K562 (cell line): ENCODE measurements around the gene FKBP11. TPM values are rescaled to one million over a fixed set of nuclear protein-coding genes. Genes with fewer than 3 reads are reported as not detected.

Experiments used
- CCNT2 ChIP-seq: IDR thresholded peaks from 2 replicates; pipeline ENCODE4 v1.6.1; 2011; ENCODE audit warnings: borderline replicate concordance, low read depth, mild to moderate bottlenecking, moderate library complexity, mixed read lengths, low read length; ENCODE audit not compliant: insufficient read length; ENCODE audit errors: extremely low read depth
- CHD4 ChIP-seq: fragments of 200-600 bp; sonication (generic); IDR thresholded peaks from 3 replicates; pipeline ENCODE4 v1.6.1; 2012; ENCODE audit warnings: low read depth, mild to moderate bottlenecking, mixed read lengths, low read length, inconsistent platforms; ENCODE audit not compliant: insufficient read depth, insufficient replicate concordance, poor library complexity, severe bottlenecking
- DIDO1 ChIP-seq: fragments of 450-650 bp; IDR thresholded peaks from 2 replicates; pipeline ENCODE4 v1.6.1; 2016; ENCODE audit warnings: low read depth, missing biosample characterization, missing genetic modification characterization
- EP400 ChIP-seq: fragments of 450-650 bp; IDR thresholded peaks from 2 replicates; pipeline ENCODE4 v1.6.1; 2017; ENCODE audit warnings: antibody characterized with exemption, mild to moderate bottlenecking, moderate library complexity
- ETV1 ChIP-seq: fragments of 450-650 bp; conservative IDR thresholded peaks from 2 replicates; pipeline ENCODE4 v1.6.1; 2016; ENCODE audit warnings: missing genetic modification characterization, control low read depth, low read depth, missing compliant biosample characterization
- HDAC1 ChIP-seq, 2 experiments: fragments of 450-650 bp; IDR thresholded peaks; 2 replicates each; pipeline ENCODE4 v1.6.1; 2016 to 2017; ENCODE audit warnings: inconsistent platforms in 1 of 2, mild to moderate bottlenecking in 1 of 2, moderate library complexity in 1 of 2
- HDAC2 ChIP-seq: fragments of 450-650 bp; IDR thresholded peaks from 2 replicates; pipeline ENCODE4 v1.6.1; 2016; ENCODE audit warnings: mild to moderate bottlenecking
- HDAC3 ChIP-seq: fragments of 450-650 bp; IDR thresholded peaks from 2 replicates; pipeline ENCODE4 v1.6.1; 2018; ENCODE audit warnings: borderline replicate concordance, mild to moderate bottlenecking, moderate library complexity; ENCODE audit not compliant: partially characterized antibody
- HNRNPK ChIP-seq: fragments of 200-400 bp; formaldehyde crosslinking; IDR thresholded peaks from one replicate; pipeline ENCODE4 v1.6.1; 2018; ENCODE audit warnings: mild to moderate bottlenecking, low read depth, low read length; ENCODE audit not compliant: poor library complexity, severe bottlenecking
- KDM5B ChIP-seq: fragments of 200-600 bp; sonication (generic); IDR thresholded peaks from 2 replicates; pipeline ENCODE4 v1.6.1; 2012; ENCODE audit warnings: low read depth, mild to moderate bottlenecking, moderate library complexity, low read length, control low read depth, inconsistent platforms; ENCODE audit not compliant: insufficient replicate concordance
- MAFF ChIP-seq: IDR thresholded peaks from 2 replicates; pipeline ENCODE4 v1.6.1; 2012; ENCODE audit warnings: low read length, improper control_type of control experiment
- MAFK ChIP-seq: IDR thresholded peaks from 2 replicates; pipeline ENCODE4 v1.6.1; 2011; ENCODE audit warnings: low read length, improper control_type of control experiment
- NEUROD1 ChIP-seq: fragments of 150-350 bp; IDR thresholded peaks from 2 replicates; pipeline ENCODE4 v1.6.1; 2014; ENCODE audit warnings: borderline replicate concordance, low read length, low read depth; ENCODE audit not compliant: partially characterized antibody
- PHF8 ChIP-seq: fragments of 200-600 bp; sonication (generic); IDR thresholded peaks from 2 replicates; pipeline ENCODE4 v1.6.1; 2012; ENCODE audit warnings: mixed run types, mild to moderate bottlenecking, inconsistent platforms, low read length, moderate library complexity, borderline replicate concordance
- POLR2G ChIP-seq: fragments of 200-400 bp; formaldehyde crosslinking; IDR thresholded peaks from 2 replicates; pipeline ENCODE4 v1.6.1; 2017; ENCODE audit warnings: low read depth, mild to moderate bottlenecking, antibody characterized with exemption, low read length, moderate library complexity
- RFX1 ChIP-seq: fragments of 450-650 bp; IDR thresholded peaks from 2 replicates; pipeline ENCODE4 v1.6.1; 2016; ENCODE audit warnings: mild to moderate bottlenecking, moderate library complexity
- SAP30 ChIP-seq: fragments of 200-600 bp; sonication (generic); IDR thresholded peaks from 2 replicates; pipeline ENCODE4 v1.6.1; 2012; ENCODE audit warnings: borderline replicate concordance, low read depth, mild to moderate bottlenecking, moderate library complexity, low read length, control low read depth, inconsistent platforms; ENCODE audit not compliant: insufficient read depth, poor library complexity, severe bottlenecking
- polyA plus RNA-seq, 8 experiments: library from polyadenylated mRNA; depleted of rRNA in 4 of 8; stranded (reverse) in 5 of 8; unstranded in 3 of 8; fragments of >200 nt; fragmentation: Nextera tagmentation in 2 of 8; fragmentation: Illumina TruSeq in 1 of 8; extraction: Ambion mirVana in 2 of 8; extraction: Trizol in 1 of 8; gene quantifications; 2 replicates each; pipeline versions ENCODE4 v1.2.1 to v1.2.3, GENCODE V29; 2011 to 2014; ENCODE audit warnings: inconsistent platforms in 1 of 8, missing spikeins in 1 of 8
- total RNA-seq, 7 experiments: library from RNA; depleted of rRNA in 6 of 7; stranded (reverse); fragments of >200 nt in 6 of 7; fragmentation: Illumina TruSeq in 2 of 7; extraction: Trizol in 2 of 7; gene quantifications; 2 replicates each; pipeline versions ENCODE4 v1.2.1 to v1.2.3, GENCODE V29; 2011 to 2021; ENCODE audit warnings: low replicate concordance in 1 of 7
- TF ChIP-seq, protein P1 (sequence below): fragments of 450-650 bp; formaldehyde crosslinking; conservative IDR thresholded peaks from 2 replicates; pipeline ENCODE4 v1.4.0; 2022; ENCODE audit warnings: mild to moderate bottlenecking, missing genetic modification characterization
- TF ChIP-seq, protein P2 (sequence below): fragments of 450-650 bp; formaldehyde crosslinking; IDR thresholded peaks from 2 replicates; pipeline ENCODE4 v1.4.0; 2022; ENCODE audit warnings: missing genetic modification characterization

Gene FKBP11
- total and polyA plus RNA-seq, 9 of the 15 experiments (the other 6 are each of a cell fraction or from before 2014, with no cell fraction given) = 1.6 to 8.2 (median 5.8) TPM

DNA sequence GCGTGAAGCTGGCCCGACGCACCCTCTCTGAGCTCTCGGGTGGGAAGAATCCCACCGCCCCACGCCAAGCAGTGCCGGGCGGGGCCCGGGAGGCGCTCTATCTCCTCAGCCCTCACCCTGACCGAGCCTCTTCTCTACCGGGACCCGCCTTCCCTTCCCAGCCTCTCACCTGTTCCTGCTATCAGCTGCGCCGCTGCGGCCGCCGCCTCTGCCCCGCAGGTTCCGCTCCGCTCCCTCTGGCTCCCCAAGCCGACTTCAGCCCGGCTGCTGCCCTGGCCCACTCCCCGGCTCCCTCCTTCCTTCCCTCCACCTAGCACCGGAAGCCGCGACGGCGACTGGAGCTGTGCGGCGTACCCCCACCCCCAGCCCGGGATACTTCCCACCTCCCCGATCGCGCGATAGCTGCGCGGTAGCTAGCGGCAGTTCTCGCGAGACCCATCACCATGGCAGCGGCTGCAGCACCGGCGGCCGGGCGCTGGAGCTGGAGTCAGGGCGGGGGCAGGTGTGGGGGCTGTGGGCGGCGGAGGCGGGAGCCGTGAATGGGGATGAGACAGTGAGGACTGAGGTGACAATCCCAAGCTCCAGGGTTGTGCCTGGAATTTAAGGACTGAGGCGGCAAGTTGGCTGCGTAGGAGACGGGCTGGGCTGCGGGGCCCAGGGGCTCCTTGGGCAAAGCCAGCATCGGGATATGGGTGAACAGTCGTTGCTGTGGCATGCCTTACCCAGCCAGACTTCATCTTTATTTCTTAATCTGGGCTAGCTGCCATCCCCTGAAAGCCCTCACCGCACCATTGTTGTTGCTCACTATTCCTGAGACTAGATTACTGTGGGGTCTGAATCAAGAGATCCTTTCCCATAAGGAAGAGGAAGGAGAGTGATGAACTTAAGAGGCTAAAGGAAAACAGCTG lies 32.1 kb upstream of the FKBP11 start, which contains the start of gene ARF3 (continued):
- TF ChIP-seq NEUROD1 (peak; percentile 96), MAFF (peak; percentile 80; the same call in 1 of the 2 replicates), HDAC2 (peak; percentile 62), HNRNPK (no peak), CCNT2 (peak; percentile 44), MAFK (no peak), RFX1 (peak; percentile 95), HDAC3 (peak; percentile 87), KDM5B (peak; percentile 61), POLR2G (peak; percentile 95), ETV1 (tag) (peak; percentile 80), CHD4 (peak; percentile 30), SAP30 (peak; percentile 90), PHF8 (peak; percentile 84; the same call in 1 of the 2 replicates), DIDO1 (tag) (peak; percentile 74; the same call in 1 of the 2 replicates), HDAC1 (IDR thresholded peaks at IDR 0.05) (peak in 1 of 2 experiments; percentile 91; a peak in 2 of 4 replicates), EP400 (peak; percentile 49)
- TF ChIP-seq, protein P1, sequence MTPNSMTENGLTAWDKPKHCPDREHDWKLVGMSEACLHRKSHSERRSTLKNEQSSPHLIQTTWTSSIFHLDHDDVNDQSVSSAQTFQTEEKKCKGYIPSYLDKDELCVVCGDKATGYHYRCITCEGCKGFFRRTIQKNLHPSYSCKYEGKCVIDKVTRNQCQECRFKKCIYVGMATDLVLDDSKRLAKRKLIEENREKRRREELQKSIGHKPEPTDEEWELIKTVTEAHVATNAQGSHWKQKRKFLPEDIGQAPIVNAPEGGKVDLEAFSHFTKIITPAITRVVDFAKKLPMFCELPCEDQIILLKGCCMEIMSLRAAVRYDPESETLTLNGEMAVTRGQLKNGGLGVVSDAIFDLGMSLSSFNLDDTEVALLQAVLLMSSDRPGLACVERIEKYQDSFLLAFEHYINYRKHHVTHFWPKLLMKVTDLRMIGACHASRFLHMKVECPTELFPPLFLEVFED = no peak
- TF ChIP-seq, protein P2, sequence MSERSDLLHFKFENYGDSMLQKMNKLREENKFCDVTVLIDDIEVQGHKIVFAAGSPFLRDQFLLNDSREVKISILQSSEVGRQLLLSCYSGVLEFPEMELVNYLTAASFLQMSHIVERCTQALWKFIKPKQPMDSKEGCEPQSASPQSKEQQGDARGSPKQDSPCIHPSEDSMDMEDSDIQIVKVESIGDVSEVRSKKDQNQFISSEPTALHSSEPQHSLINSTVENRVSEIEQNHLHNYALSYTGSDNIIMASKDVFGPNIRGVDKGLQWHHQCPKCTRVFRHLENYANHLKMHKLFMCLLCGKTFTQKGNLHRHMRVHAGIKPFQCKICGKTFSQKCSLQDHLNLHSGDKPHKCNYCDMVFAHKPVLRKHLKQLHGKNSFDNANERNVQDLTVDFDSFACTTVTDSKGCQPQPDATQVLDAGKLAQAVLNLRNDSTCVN = peak; percentile 8; the same call in 1 of the 2 replicates
